GM21825 (cell line): ENCODE measurements around the gene SDHB.

ENCODE experiments used
- ATAC-seq: cut with Tn5 transposase; IDR thresholded peaks from one replicate; pipeline ENCODE4 v1.9.1; 2021; ENCODE audit warnings: mild to moderate bottlenecking, moderate library complexity; ENCODE audit not compliant: unreplicated experiment

SDHB gene

GRCh38 chr1:17013491-17014320 lies 40.1 kb downstream of the SDHB start:
- no peak for ATAC-seq

GRCh38 chr1:17012775-17013490 lies 40.9 kb downstream of the SDHB start:
- no peak for ATAC-seq

GRCh38 chr1:17011439-17012307 lies 42.2 kb downstream of the SDHB start, which contains the start of gene ATP13A2:
TSS of gene ATP13A2 (minus strand) at chr1:17011928. CDS start at chr1:17011738, 190 bp downstream.
- ATAC-seq, result peak; percentile 85

- ATAC-seq, result no peak
These were observed 42.8 kb downstream of the SDHB start for GRCh38 chr1:17011092-17011438.

GRCh38 chr1:17009706-17010105 lies 44.1 kb downstream of the SDHB start:
- ATAC-seq, result no peak

GRCh38 chr1:17008208-17008855 lies 45.5 kb downstream of the SDHB start:
- no peak for ATAC-seq

- ATAC-seq, result no peak
These were observed 46.7 kb downstream of the SDHB start for GRCh38 chr1:17007121-17007520.

GRCh38 chr1:17005365-17005740 lies 48.5 kb downstream of the SDHB start:
- no peak for ATAC-seq

- no peak for ATAC-seq
These were observed 49.1 kb downstream of the SDHB start for GRCh38 chr1:17004466-17005364.

GRCh38 chr1:17002524-17002902 lies 51.3 kb downstream of the SDHB start:
- ATAC-seq, result no peak

- no peak for ATAC-seq
These were observed 51.9 kb downstream of the SDHB start for GRCh38 chr1:17001760-17002523.

GRCh38 chr1:16999863-17000262 lies 54.0 kb downstream of the SDHB start:
- ATAC-seq, result no peak

GRCh38 chr1:16998589-16998988 lies 55.2 kb downstream of the SDHB start:
- ATAC-seq, result no peak

GRCh38 chr1:16996845-16997244 lies 57.0 kb downstream of the SDHB start:
- no peak for ATAC-seq

GRCh38 chr1:16993521-16994038 lies 60.3 kb downstream of the SDHB start:
- ATAC-seq, result no peak

GRCh38 chr1:16992675-16993074 lies 61.2 kb downstream of the SDHB start:
- no peak for ATAC-seq

- no peak for ATAC-seq
These were observed 61.7 kb downstream of the SDHB start for GRCh38 chr1:16992102-16992501.

- no peak for ATAC-seq
These were observed 62.3 kb downstream of the SDHB start for GRCh38 chr1:16991571-16991970.
